Nephron (organoid): Measurements from ENCODE around the gene DIRAS2.

ENCODE experiments used
- H3K27ac Mint-ChIP-seq, 3 experiments: 2 replicates each; pipeline ENCODE4 v1.8.0; 2020; ENCODE audit warnings: mixed read lengths in 3 of 3, mild to moderate bottlenecking in 2 of 3, moderate library complexity in 1 of 3
- H3K27me3 Mint-ChIP-seq: 2 replicates; pipeline ENCODE4 v1.8.0; 2021; ENCODE audit warnings: low read depth, mild to moderate bottlenecking, moderate library complexity, mixed read lengths
- H3K36me3 Mint-ChIP-seq: 2 replicates; pipeline ENCODE4 v1.8.0; 2020; ENCODE audit warnings: low read depth, mixed read lengths
- H3K4me1 Mint-ChIP-seq: 2 replicates; pipeline ENCODE4 v1.8.0; 2020; ENCODE audit warnings: mixed read lengths
- H3K4me3 Mint-ChIP-seq, 3 experiments: 2 replicates each; pipeline ENCODE4 v1.8.0; 2020; ENCODE audit warnings: mild to moderate bottlenecking in 3 of 3, mixed read lengths in 3 of 3, moderate library complexity in 2 of 3
- H3K9me3 Mint-ChIP-seq: 2 replicates; pipeline ENCODE4 v1.8.0; 2020; ENCODE audit warnings: mixed read lengths
- TF ChIP-seq, protein P1 (sequence below), 3 experiments: fragments of 200-600 bp; sonication (generic); IDR thresholded peaks; one replicate each; pipeline ENCODE4 v1.5.0; 2021; ENCODE audit warnings: antibody characterized with exemption in 3 of 3; ENCODE audit not compliant: unreplicated experiment in 3 of 3

The DIRAS2 gene

DNA sequence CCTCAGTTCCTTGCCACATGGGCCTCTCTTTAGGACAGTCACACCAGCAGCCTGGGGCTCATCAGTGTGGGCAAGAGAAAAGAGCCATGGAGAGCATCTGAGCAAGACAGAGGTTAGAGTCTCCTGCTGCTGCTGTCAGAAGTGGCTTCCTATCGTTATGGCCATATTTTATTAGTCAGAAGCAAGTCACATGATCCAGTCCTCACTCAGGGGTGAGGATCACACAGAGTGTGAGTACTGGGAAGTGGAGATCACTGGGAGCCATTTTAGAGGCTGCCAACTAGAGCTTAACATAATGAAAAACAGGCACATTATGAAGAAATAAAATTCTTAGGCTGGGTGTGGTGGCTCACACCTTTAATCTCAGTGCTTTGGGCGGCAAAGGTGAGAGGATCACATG is 62.0 kb downstream of the DIRAS2 start:
- H3K9me3 Mint-ChIP-seq: no peaks in the 10 kb centered on the region
- peaks cover 3% of the 10 kb centered on the region for H3K27me3 Mint-ChIP-seq
- no peak overlapping the region for H3K4me3 Mint-ChIP-seq
- no peaks in the 10 kb centered on the region for H3K4me1 Mint-ChIP-seq
- no peaks in the 10 kb centered on the region for H3K36me3 Mint-ChIP-seq
- no peak overlapping the region for H3K27ac Mint-ChIP-seq
- TF ChIP-seq, protein P1, sequence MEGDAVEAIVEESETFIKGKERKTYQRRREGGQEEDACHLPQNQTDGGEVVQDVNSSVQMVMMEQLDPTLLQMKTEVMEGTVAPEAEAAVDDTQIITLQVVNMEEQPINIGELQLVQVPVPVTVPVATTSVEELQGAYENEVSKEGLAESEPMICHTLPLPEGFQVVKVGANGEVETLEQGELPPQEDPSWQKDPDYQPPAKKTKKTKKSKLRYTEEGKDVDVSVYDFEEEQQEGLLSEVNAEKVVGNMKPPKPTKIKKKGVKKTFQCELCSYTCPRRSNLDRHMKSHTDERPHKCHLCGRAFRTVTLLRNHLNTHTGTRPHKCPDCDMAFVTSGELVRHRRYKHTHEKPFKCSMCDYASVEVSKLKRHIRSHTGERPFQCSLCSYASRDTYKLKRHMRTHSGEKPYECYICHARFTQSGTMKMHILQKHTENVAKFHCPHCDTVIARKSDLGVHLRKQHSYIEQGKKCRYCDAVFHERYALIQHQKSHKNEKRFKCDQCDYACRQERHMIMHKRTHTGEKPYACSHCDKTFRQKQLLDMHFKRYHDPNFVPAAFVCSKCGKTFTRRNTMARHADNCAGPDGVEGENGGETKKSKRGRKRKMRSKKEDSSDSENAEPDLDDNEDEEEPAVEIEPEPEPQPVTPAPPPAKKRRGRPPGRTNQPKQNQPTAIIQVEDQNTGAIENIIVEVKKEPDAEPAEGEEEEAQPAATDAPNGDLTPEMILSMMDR (IDR thresholded peaks at IDR 0.05; ENCODE audit: unreplicated experiment in 3 of 3): no peak

DNA sequence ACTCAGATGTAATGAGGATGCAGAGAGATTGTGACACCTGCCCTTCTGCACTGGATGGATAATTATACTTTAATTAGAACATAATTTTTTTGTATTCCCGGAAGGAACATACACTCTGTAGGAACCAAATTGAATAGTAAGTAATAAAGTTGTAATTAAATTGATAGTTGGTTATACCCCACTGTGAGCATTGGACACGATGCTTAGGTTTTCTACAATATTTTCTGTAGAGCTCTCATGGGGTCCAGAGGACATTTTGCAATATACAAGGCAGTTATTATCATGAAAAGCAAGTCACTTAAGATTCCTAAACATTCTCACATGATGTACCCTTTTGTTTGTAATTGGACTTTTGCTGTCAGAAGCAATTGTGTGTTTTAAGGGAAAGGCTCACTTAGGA is 63.4 kb downstream of the DIRAS2 start:
- H3K9me3 Mint-ChIP-seq: no peaks in the 10 kb centered on the region
- no peak overlapping the region for H3K27ac Mint-ChIP-seq
- H3K27me3 Mint-ChIP-seq: peaks cover 3% of the 10 kb centered on the region
- no peaks in the 10 kb centered on the region for H3K4me1 Mint-ChIP-seq
- H3K36me3 Mint-ChIP-seq: no peaks in the 10 kb centered on the region
- no peak overlapping the region for H3K4me3 Mint-ChIP-seq
- TF ChIP-seq, protein P1 (IDR thresholded peaks at IDR 0.05; ENCODE audit: unreplicated experiment in 3 of 3): no peak

DNA sequence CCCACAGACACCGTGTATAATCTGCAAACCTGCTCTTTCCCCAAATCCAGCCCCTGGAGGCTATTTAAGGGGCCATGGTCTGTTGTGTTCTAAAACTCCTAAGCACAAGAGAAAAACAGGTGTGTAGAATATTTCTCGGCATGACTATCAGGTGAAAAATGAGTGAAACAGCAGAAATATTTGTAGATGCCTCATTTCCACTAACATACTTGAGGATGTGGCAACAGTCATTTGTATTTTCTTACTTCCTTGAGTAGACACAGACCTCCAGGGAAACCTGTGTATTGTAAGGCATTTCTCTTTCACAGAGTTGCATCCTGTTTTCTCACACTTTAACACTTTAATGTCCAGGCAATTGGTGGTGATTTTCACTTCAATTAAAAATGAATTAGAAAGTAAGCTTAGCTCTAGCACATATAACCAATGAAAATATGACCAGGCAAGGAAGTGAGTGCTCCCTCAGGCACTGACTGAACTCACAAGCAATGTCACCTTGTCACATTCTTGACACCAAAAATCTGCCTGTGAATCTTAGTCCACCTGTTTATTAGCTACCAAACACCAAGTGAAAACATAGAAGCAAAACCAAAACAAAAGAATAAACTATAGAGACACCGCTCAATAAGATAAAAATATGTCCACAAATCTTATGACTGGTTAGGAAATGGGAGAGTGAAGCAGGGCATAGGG is 64.4 kb downstream of the DIRAS2 start:
- TF ChIP-seq, protein P1 (IDR thresholded peaks at IDR 0.05; ENCODE audit: unreplicated experiment in 3 of 3): no peak
- Mint-ChIP-seq H3K4me3 (no peak overlapping the region), H3K27me3 (peaks cover 3% of the 10 kb centered on the region), H3K36me3 (no peaks in the 10 kb centered on the region), H3K27ac (no peak overlapping the region), H3K4me1 (no peaks in the 10 kb centered on the region), H3K9me3 (peaks cover 2% of the 10 kb centered on the region)

DNA sequence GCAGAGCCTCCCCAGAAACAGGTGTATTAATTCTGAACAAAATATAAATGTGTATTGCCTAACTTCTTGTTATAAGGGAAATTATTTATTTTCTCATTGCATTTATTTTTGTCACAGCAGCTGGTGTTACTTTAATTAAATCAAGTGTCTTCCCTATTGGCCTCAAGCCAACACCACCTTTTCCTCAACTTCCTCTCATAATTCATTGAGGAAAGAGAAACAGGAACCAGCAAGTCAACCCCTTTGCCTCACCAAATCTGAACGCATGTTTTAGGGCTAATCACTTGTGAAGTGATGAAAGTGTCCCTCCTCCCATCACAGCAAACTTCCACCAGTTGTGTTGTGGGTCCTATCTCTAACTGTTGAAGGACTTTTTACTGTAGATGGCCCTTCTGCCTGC is 73.1 kb downstream of the DIRAS2 start:
- no peaks in the 10 kb centered on the region for H3K4me1 Mint-ChIP-seq
- TF ChIP-seq, protein P1 (IDR thresholded peaks at IDR 0.05; ENCODE audit: unreplicated experiment in 3 of 3): no peak
- H3K9me3 Mint-ChIP-seq: peaks cover 2% of the 10 kb centered on the region
- no peaks in the 10 kb centered on the region for H3K36me3 Mint-ChIP-seq
- no peak overlapping the region for H3K27ac Mint-ChIP-seq
- no peaks in the 10 kb centered on the region for H3K27me3 Mint-ChIP-seq
- no peak overlapping the region for H3K4me3 Mint-ChIP-seq

DNA sequence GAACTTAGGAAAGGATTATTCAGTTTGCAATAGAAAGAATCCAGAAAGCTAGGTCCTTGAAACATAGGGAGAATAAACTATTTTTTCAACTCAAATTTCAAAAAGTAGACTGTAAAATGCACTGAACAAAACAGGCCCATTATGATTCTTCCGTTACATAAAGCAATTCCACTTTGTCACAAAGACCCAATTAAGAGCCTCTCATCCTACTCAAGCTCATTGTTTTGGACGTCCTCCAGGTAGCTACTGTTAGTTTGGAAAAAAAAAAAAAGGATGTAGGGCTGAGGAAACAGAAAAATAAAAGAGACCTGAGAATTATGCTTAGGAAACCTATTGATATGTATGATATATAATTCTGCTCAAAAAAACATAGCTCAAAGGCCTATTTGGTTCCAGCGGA is 74.0 kb downstream of the DIRAS2 start:
- no peak overlapping the region for H3K4me3 Mint-ChIP-seq
- peaks cover under 1% of the 10 kb centered on the region for H3K9me3 Mint-ChIP-seq
- no peaks in the 10 kb centered on the region for H3K27me3 Mint-ChIP-seq
- no peaks in the 10 kb centered on the region for H3K36me3 Mint-ChIP-seq
- no peak overlapping the region for H3K27ac Mint-ChIP-seq
- TF ChIP-seq, protein P1 (IDR thresholded peaks at IDR 0.05; ENCODE audit: unreplicated experiment in 3 of 3): no peak
- no peaks in the 10 kb centered on the region for H3K4me1 Mint-ChIP-seq

DNA sequence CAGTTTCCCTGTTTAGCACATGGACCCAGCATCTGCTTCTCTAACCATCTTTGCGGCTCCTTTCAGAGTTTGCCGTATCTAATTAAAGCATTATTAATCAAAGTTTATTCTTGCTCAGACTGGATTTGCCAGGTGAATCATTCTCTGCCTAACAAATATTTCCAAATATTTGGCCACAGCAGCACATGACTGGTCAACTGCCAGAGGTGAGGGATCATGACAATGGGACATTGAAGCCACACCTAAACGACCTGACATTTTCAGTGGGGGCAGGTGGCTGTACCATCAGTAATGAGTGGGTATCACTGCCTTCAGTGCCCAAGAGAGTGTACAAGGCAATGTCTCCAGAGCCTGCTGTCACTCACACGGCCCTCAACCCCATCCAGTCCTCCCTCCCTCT is 80.4 kb downstream of the DIRAS2 start:
- no peaks in the 10 kb centered on the region for H3K9me3 Mint-ChIP-seq
- TF ChIP-seq, protein P1 (IDR thresholded peaks at IDR 0.05; ENCODE audit: unreplicated experiment in 3 of 3): no peak
- H3K4me3 Mint-ChIP-seq: no peak overlapping the region
- H3K27me3 Mint-ChIP-seq: no peaks in the 10 kb centered on the region
- no peak overlapping the region for H3K27ac Mint-ChIP-seq
- no peaks in the 10 kb centered on the region for H3K36me3 Mint-ChIP-seq
- no peaks in the 10 kb centered on the region for H3K4me1 Mint-ChIP-seq
